WERI-Rb-1 (cell line): ENCODE measurements around the gene TDP1.

Source experiments
- DNase-seq: peaks from one replicate; pipeline ENCODE4 v3.0.0-alpha.2; 2020
- H3K27ac ChIP-seq: fragments of 250-450 bp; sonication (Bioruptor Pico); 2 replicates; pipeline ENCODE4 v1.5.1; 2020; ENCODE audit warnings: mild to moderate bottlenecking, moderate library complexity
- H3K27me3 ChIP-seq: fragments of 250-450 bp; sonication (Bioruptor Pico); 2 replicates; pipeline ENCODE4 v1.5.1; 2021; ENCODE audit warnings: mild to moderate bottlenecking, low read depth, moderate library complexity; ENCODE audit not compliant: insufficient read depth, severe bottlenecking
- H3K36me3 ChIP-seq: fragments of 250-450 bp; sonication (Bioruptor Pico); 2 replicates; pipeline ENCODE4 v1.5.1; 2020; ENCODE audit warnings: mild to moderate bottlenecking, moderate library complexity
- H3K4me3 ChIP-seq: 2 replicates; pipeline ENCODE4 v1.5.1; 2011; ENCODE audit warnings: low read depth, mild to moderate bottlenecking, control low read depth, low read length
- H3K9me3 ChIP-seq: fragments of 250-450 bp; sonication (Bioruptor Pico); 2 replicates; pipeline ENCODE4 v1.5.1; 2021; ENCODE audit warnings: mild to moderate bottlenecking, moderate library complexity; ENCODE audit not compliant: severe bottlenecking
- CTCF ChIP-seq: IDR thresholded peaks from 2 replicates; pipeline ENCODE4 v1.5.1; 2011; ENCODE audit warnings: low read depth, mild to moderate bottlenecking, control low read depth, inconsistent platforms, low read length

TDP1 gene

GRCh38 chr14:89956661-89957009 is 908 bp downstream of the TDP1 start:
- H3K36me3 ChIP-seq, result peaks cover 14% of the 10 kb centered on the region
- TF ChIP-seq CTCF, result no peak
- peak overlapping the region; percentile 87 for H3K27ac ChIP-seq
- H3K27me3 ChIP-seq, result no peaks in the 10 kb centered on the region
- H3K4me3 ChIP-seq, result peak overlapping the region; percentile 90
- DNase-seq, result no peak
- H3K9me3 ChIP-seq, result no peaks in the 10 kb centered on the region

- no peak for DNase-seq
- no peak overlapping the region for H3K27ac ChIP-seq
- peaks cover 14% of the 10 kb centered on the region for H3K36me3 ChIP-seq
These were observed 1.6 kb downstream of the TDP1 start for GRCh38 chr14:89957376-89957775.

GRCh38 chr14:89957791-89958190 is 2.1 kb downstream of the TDP1 start:
- peaks cover 14% of the 10 kb centered on the region for H3K36me3 ChIP-seq

More at GRCh38 chr14:89957376-89957775, 1.6 kb downstream of the TDP1 start:
- Histone ChIP-seq H3K27me3 (no peaks in the 10 kb centered on the region), H3K4me3 (no peak overlapping the region), H3K9me3 (no peaks in the 10 kb centered on the region)
- no peak for TF ChIP-seq CTCF

GRCh38 chr14:89958966-89959365 is 3.2 kb downstream of the TDP1 start:
- Histone ChIP-seq H3K4me3 (no peak overlapping the region), H3K27me3 (no peaks in the 10 kb centered on the region), H3K36me3 (peaks cover 26% of the 10 kb centered on the region), H3K27ac (no peak overlapping the region), H3K9me3 (no peaks in the 10 kb centered on the region)
- no peak for TF ChIP-seq CTCF
- no peak for DNase-seq

More at GRCh38 chr14:89957791-89958190, 2.1 kb downstream of the TDP1 start:
- Histone ChIP-seq H3K27ac (no peak overlapping the region), H3K27me3 (no peaks in the 10 kb centered on the region), H3K4me3 (no peak overlapping the region), H3K9me3 (no peaks in the 10 kb centered on the region)
- no peak for TF ChIP-seq CTCF
- DNase-seq, result no peak

GRCh38 chr14:89959853-89960445 is 4.2 kb downstream of the TDP1 start:
- Histone ChIP-seq H3K9me3 (no peaks in the 10 kb centered on the region), H3K27me3 (no peaks in the 10 kb centered on the region), H3K4me3 (no peak overlapping the region), H3K27ac (no peak overlapping the region), H3K36me3 (peaks cover 28% of the 10 kb centered on the region)
- TF ChIP-seq CTCF, result no peak
- no peak for DNase-seq

- H3K36me3 ChIP-seq, result peaks cover 28% of the 10 kb centered on the region
- no peak for DNase-seq
- H3K9me3 ChIP-seq, result no peaks in the 10 kb centered on the region
- H3K4me3 ChIP-seq, result no peak overlapping the region
- no peak overlapping the region for H3K27ac ChIP-seq
- H3K27me3 ChIP-seq, result no peaks in the 10 kb centered on the region
- no peak for TF ChIP-seq CTCF
These were observed 5.2 kb downstream of the TDP1 start for GRCh38 chr14:89960914-89961313.
